GM12878 (cell line): ENCODE results near the gene ARL5C. TPM values are rescaled to one million over a fixed set of nuclear protein-coding genes. Genes with fewer than 3 reads are reported as not detected.

Experiments used
- ATAC-seq: fragments of 200-7000 bp; cut with Tn5 transposase; 3 replicates; pipeline ENCODE4 v1.9.1; 2020; ENCODE audit warnings: mild to moderate bottlenecking, moderate library complexity
- BruUV-seq: library from RNA; stranded (reverse); fragments of 400-500 nt; replicated peaks from 2 replicates; lab custom pipeline; 2021; lab: Mats Ljungman, UMichigan
- CTCF ChIA-PET: fragments of 300-600 bp; sonication (Branson Sonifier 250); formaldehyde crosslinking; extraction: SDS; loops from one replicate; lab custom pipeline; 2021; ENCODE audit warnings: inconsistent platforms; lab: Yijun Ruan, JAX
- POLR2A ChIA-PET: fragments of 350-600 bp; formaldehyde crosslinking; extraction: SDS; loops from one replicate; lab custom pipeline; 2021; ENCODE audit warnings: inconsistent platforms; lab: Charles Lee
- RAD21 ChIA-PET: fragments of 300-600 bp; sonication (Branson Sonifier 250); formaldehyde crosslinking; loops from one replicate; lab custom pipeline; 2023; ENCODE audit warnings: antibody characterized with exemption; ENCODE audit not compliant: unreplicated experiment; lab: Charles Lee
- SMC1A ChIA-PET: fragments of 300-600 bp; sonication (Branson Sonifier 250); formaldehyde crosslinking; loops from one replicate; lab custom pipeline; 2023; ENCODE audit not compliant: unreplicated experiment, uncharacterized antibody; lab: Charles Lee
- DNase-seq: peaks from one replicate; pipeline ENCODE4 v3.0.0-alpha.2; 2011; ENCODE audit warnings: low read depth, low spot score
- FAIRE-seq: peaks from 3 replicates; lab custom pipeline; 2011; peaks lifted over from hg19 to GRCh38; lab: Jason Lieb, UNC
- H2AFZ ChIP-seq: 2 replicates; pipeline ENCODE4 v1.6.0; 2011; ENCODE audit warnings: low read depth, low read length, control low read depth; ENCODE audit not compliant: control insufficient read depth
- H3K27ac ChIP-seq: 2 replicates; pipeline ENCODE4 v1.5.1; 2011; ENCODE audit warnings: control low read depth; ENCODE audit not compliant: control insufficient read depth, insufficient read depth
- H3K27me3 ChIP-seq, 2 experiments: replicated peaks in 1 of 2; 2 replicates each; pipeline versions ENCODE4 v1.6.0 to v1.6.1; 2011; ENCODE audit warnings: low read length in 1 of 2; ENCODE audit not compliant: control insufficient read depth in 2 of 2, insufficient read depth in 2 of 2
- H3K36me3 ChIP-seq, 2 experiments: 2 replicates each; pipeline ENCODE4 v1.5.1; 2011; ENCODE audit warnings: low read length in 1 of 2; ENCODE audit not compliant: control insufficient read depth in 2 of 2, insufficient read depth in 2 of 2
- H3K4me1 ChIP-seq: 2 replicates; pipeline ENCODE4 v1.6.1; 2011; ENCODE audit warnings: mild to moderate bottlenecking, low read length, moderate library complexity, mixed read lengths; ENCODE audit not compliant: control insufficient read depth, insufficient read depth
- H3K4me2 ChIP-seq: 2 replicates; pipeline ENCODE4 v1.6.0; 2011; ENCODE audit warnings: control low read depth; ENCODE audit not compliant: control insufficient read depth, insufficient read depth
- H3K4me3 ChIP-seq: fragments of 200-600 bp; sonication (generic); 2 replicates; pipeline ENCODE4 v1.5.1; 2016
- H3K79me2 ChIP-seq: 2 replicates; pipeline ENCODE4 v1.6.0; 2011; ENCODE audit warnings: low read length; ENCODE audit not compliant: control insufficient read depth, insufficient read depth
- H3K9ac ChIP-seq: 2 replicates; pipeline ENCODE4 v1.8.0; 2011; ENCODE audit warnings: low read length, control low read depth, mixed read lengths; ENCODE audit not compliant: control insufficient read depth, insufficient read depth
- H3K9me3 ChIP-seq: replicated peaks from 3 replicates; pipeline ENCODE4 v1.5.1; 2011; ENCODE audit warnings: mild to moderate bottlenecking, low read length; ENCODE audit not compliant: control insufficient read depth, insufficient read depth
- H4K20me1 ChIP-seq: 2 replicates; pipeline ENCODE4 v1.6.0; 2011; ENCODE audit not compliant: control insufficient read depth, insufficient read depth
- BHLHE40 ChIP-seq, 2 experiments: fragments of 450-650 bp in 1 of 2; IDR thresholded peaks; 2 replicates each; pipeline ENCODE4 v1.6.1; 2011 to 2017; ENCODE audit warnings: low read depth in 2 of 2, borderline replicate concordance in 1 of 2, improper control_type of control experiment in 1 of 2, low read length in 1 of 2, mild to moderate bottlenecking in 1 of 2
- CTCF ChIP-seq, 3 experiments: IDR thresholded peaks in 2 of 3; conservative IDR thresholded peaks in 1 of 3; 2 replicates each; pipeline ENCODE4 v1.5.1; 2011; ENCODE audit warnings: low read depth in 3 of 3, low read length in 3 of 3, mild to moderate bottlenecking in 3 of 3, control low read depth in 2 of 3, moderate library complexity in 2 of 3, inconsistent platforms in 1 of 3, mixed read lengths in 1 of 3; ENCODE audit not compliant: control insufficient read depth in 2 of 3, insufficient read depth in 1 of 3; ENCODE audit errors: extremely low read depth in 1 of 3
- FOXK2 ChIP-seq: fragments of 450-650 bp; IDR thresholded peaks from 2 replicates; pipeline ENCODE4 v1.6.1; 2017; ENCODE audit warnings: mild to moderate bottlenecking, moderate library complexity
- FOXM1 ChIP-seq: IDR thresholded peaks from 2 replicates; pipeline ENCODE4 v1.6.1; 2012; ENCODE audit warnings: low read depth, mild to moderate bottlenecking, inconsistent platforms, low read length, moderate library complexity
- POU2F2 ChIP-seq: IDR thresholded peaks from 3 replicates; pipeline ENCODE4 v1.6.1; 2011; ENCODE audit warnings: low read depth, mild to moderate bottlenecking, low read length, borderline replicate concordance
- RAD21 ChIP-seq: IDR thresholded peaks from 2 replicates; pipeline ENCODE4 v1.6.1; 2011; ENCODE audit warnings: mild to moderate bottlenecking, low read depth, low read length, moderate library complexity; ENCODE audit not compliant: insufficient read depth
- RUNX3 ChIP-seq: IDR thresholded peaks from 2 replicates; pipeline ENCODE4 v1.6.1; 2012; ENCODE audit warnings: low read length, inconsistent platforms
- SMC3 ChIP-seq: IDR thresholded peaks from 2 replicates; pipeline ENCODE4 v1.6.1; 2011; ENCODE audit warnings: low read length, improper control_type of control experiment, borderline replicate concordance
- SPI1 ChIP-seq: IDR thresholded peaks from 2 replicates; pipeline ENCODE4 v1.6.1; 2011; ENCODE audit warnings: low read depth, mild to moderate bottlenecking, low read length, moderate library complexity, borderline replicate concordance; ENCODE audit not compliant: insufficient read depth
- YY1 ChIP-seq: IDR thresholded peaks from 2 replicates; pipeline ENCODE4 v1.6.1; 2011; ENCODE audit warnings: low read depth, mild to moderate bottlenecking, low read length
- ZBTB40 ChIP-seq: fragments of 450-650 bp; IDR thresholded peaks from 2 replicates; pipeline ENCODE4 v1.6.1; 2016; ENCODE audit warnings: mild to moderate bottlenecking, moderate library complexity, borderline replicate concordance
- WGBS: methylation state at CpG from one replicate; pipeline ENCODE4 v1.1.6; 2016; ENCODE audit warnings: low lambda C conversion rate; ENCODE audit not compliant: insufficient replicate concordance, insufficient coverage; ENCODE audit errors: missing lambda C conversion rate; 5-methylcytosine and 5-hydroxymethylcytosine counted together
- in situ Hi-C: fragments of 300-500 bp; cut with MboI; formaldehyde crosslinking; loops from 9 replicates; pipeline ENCODE4 v1.14.3; 2018; ENCODE audit warnings: mixed read lengths
- intact Hi-C: fragments of 100-400 bp; cut with micrococcal nuclease; formaldehyde crosslinking; loops from one replicate; pipeline ENCODE4 v1.14.2; 2022; ENCODE audit not compliant: unreplicated experiment
- polyA plus RNA-seq, 11 experiments: library from polyadenylated mRNA; depleted of rRNA in 4 of 11; unstranded in 6 of 11; stranded (reverse) in 5 of 11; fragments of >200 nt; fragmentation: Nextera tagmentation in 4 of 11; fragmentation: Illumina TruSeq in 1 of 11; extraction: Ambion mirVana in 4 of 11; extraction: Trizol in 1 of 11; gene quantifications; 1 replicate in 1 of 11; 2 replicates in 10 of 11; pipeline versions ENCODE4 v1.2.1 to v1.2.3, GENCODE V29; 2011 to 2016; ENCODE audit warnings: inconsistent platforms in 2 of 11, missing spikeins in 2 of 11, low read depth in 1 of 11
- total RNA-seq, 4 experiments: library from RNA; depleted of rRNA in 3 of 4; stranded (reverse); fragments of >200 nt in 3 of 4; fragmentation: Illumina TruSeq in 1 of 4; extraction: Trizol in 1 of 4; gene quantifications; 2 replicates each; pipeline versions ENCODE4 v1.2.1 to v1.2.3, GENCODE V29; 2013 to 2021

ARL5C gene
- total and polyA plus RNA-seq, 10 of the 15 experiments (the other 5 are each of a cell fraction or from before 2014, with no cell fraction given): not detected

- TF ChIP-seq POU2F2: no peak
- TF ChIP-seq BHLHE40 (IDR thresholded peaks at IDR 0.05; ENCODE audit: borderline replicate concordance in 1 of 2, low read depth in 2 of 2, low read length in 1 of 2): peak in 1 of 2 experiments; percentile 9; a peak in 1 of 4 replicates
- TF ChIP-seq SMC3: peak; percentile 38; the same call in 1 of the 2 replicates
- TF ChIP-seq FOXK2: no peak
- 0 out of 2 replicates have a peak, but pooled peaks have one; percentile 33 for TF ChIP-seq FOXM1
- no peak for TF ChIP-seq ZBTB40
- 0 out of 2 replicates have a peak, but pooled peaks have one; percentile 1 for TF ChIP-seq SPI1
- TF ChIP-seq RUNX3: 0 out of 2 replicates have a peak, but pooled peaks have one; percentile 18
- peak; percentile 69 to 83 (median 81) for TF ChIP-seq CTCF (IDR thresholded peaks at IDR 0.05 in 2 of 3, conservative IDR thresholded peaks at IDR 0.05 in 1 of 3; ENCODE audit: control insufficient read depth in 2 of 3, extremely low read depth in 1 of 3, insufficient read depth in 1 of 3, low read depth in 3 of 3, low read length in 3 of 3)
- TF ChIP-seq YY1: 0 out of 2 replicates have a peak, but pooled peaks have one; percentile 24
- TF ChIP-seq RAD21: peak; percentile 49
- ATAC-seq (peak; percentile 93), FAIRE-seq (peak; percentile 47), DNase-seq (no peak)
- no peak overlapping the region for H3K4me2 ChIP-seq
- H3K27ac ChIP-seq: no peak overlapping the region
- no peak overlapping the region for H2AFZ ChIP-seq
- CTCF ChIA-PET: interaction anchor here (0.6 to 8.9 kb wide), 31 partner anchors 8 to 768 kb away, joined by 3 to 117 read pairs (median 4); partner anchors contain the start of genes ARL5C, PLXDC1 and RPL19
- BruUV-seq: no TSS peak
- H3K79me2 ChIP-seq: no peaks in the 10 kb centered on the region
- no peak overlapping the region for H3K9ac ChIP-seq
- 52% methylated on average over 35 of the region's 35 CpGs for WGBS
- H3K4me3 ChIP-seq: no peak overlapping the region
- in situ Hi-C loops: no loop called here
- H3K4me1 ChIP-seq: no peaks in the 10 kb centered on the region
- no peaks in the 10 kb centered on the region for H3K27me3 ChIP-seq
- no peaks in the 10 kb centered on the region for H3K9me3 ChIP-seq
- POLR2A ChIA-PET: interaction anchor here (2.2 kb wide), 1 partner anchor 10 kb away, joined by 10 read pairs; no protein-coding TSS in a partner anchor
- RAD21 ChIA-PET: interaction anchor here (0.9 to 3.4 kb wide), 8 partner anchors 8 to 304 kb away, joined by 3 to 37 read pairs (median 4); no protein-coding TSS in a partner anchor
- no peaks in the 10 kb centered on the region for H4K20me1 ChIP-seq
- H3K36me3 ChIP-seq: peaks cover 2 to 4% of the 10 kb centered on the region in 2 experiments; a peak in 2 of 4 replicates
- intact Hi-C loops: no loop called here
- SMC1A ChIA-PET: interaction anchor here (0.5 to 3.9 kb wide), 6 partner anchors 9 to 509 kb away, joined by 3 to 26 read pairs (median 6); partner anchors contain the start of gene ARL5C
Observed at GRCh38 chr17:39174920-39175694, 9.1 kb upstream of the ARL5C start.
